HL-60/S4 treated with retinoic acid at 250 ng/mL for 4 days and 3 days (cell line): ENCODE measurements around the gene CBR3.
"Not testable (repeated sequence)": the region's sequence is repeated elsewhere in the genome, so short reads cannot be mapped to it uniquely, and the experiment has no call there.

Experiments
- in situ Hi-C: fragments of 300-500 bp; cut with MboI; formaldehyde crosslinking; loops from 2 replicates; pipeline ENCODE4 v1.7.0; 2022; ENCODE audit warnings: low sequenced_read_pairs

CBR3 gene

GRCh38 chr21:36134803-36135390 lies at the start of gene CBR3:
TSS of gene CBR3 (plus strand) at chr21:36135079. CDS start at chr21:36135193, 114 bp downstream.
- in situ Hi-C loops: no loop called here

GRCh38 chr21:36087362-36088138 lies 47.3 kb upstream of the CBR3 start:
- in situ Hi-C loops: no loop called here

- in situ Hi-C loops: no loop called here
These were observed 44.9 kb upstream of the CBR3 start for GRCh38 chr21:36089946-36090345.

GRCh38 chr21:36092681-36093080 lies 42.2 kb upstream of the CBR3 start:
- in situ Hi-C loops: no loop called here

GRCh38 chr21:36093512-36093911 lies 41.4 kb upstream of the CBR3 start:
- in situ Hi-C loops: no loop called here

GRCh38 chr21:36096398-36097290 lies 38.2 kb upstream of the CBR3 start:
- in situ Hi-C loops: no loop called here

- in situ Hi-C loops: no loop called here
These were observed 37.3 kb upstream of the CBR3 start for GRCh38 chr21:36097427-36098181.

GRCh38 chr21:36098182-36098532 lies 36.7 kb upstream of the CBR3 start:
- in situ Hi-C loops: no loop called here

GRCh38 chr21:36099000-36099399 lies 35.9 kb upstream of the CBR3 start:
- in situ Hi-C loops: no loop called here

- in situ Hi-C loops: not testable (repeated sequence)
These were observed 35.1 kb upstream of the CBR3 start for GRCh38 chr21:36099695-36100211.

- in situ Hi-C loops: no loop called here
These were observed 33.8 kb upstream of the CBR3 start for GRCh38 chr21:36100971-36101641.

GRCh38 chr21:36103434-36103833 lies 31.4 kb upstream of the CBR3 start:
- in situ Hi-C loops: no loop called here

- in situ Hi-C loops: no loop called here
These were observed 30.3 kb upstream of the CBR3 start for GRCh38 chr21:36104317-36105300.

- in situ Hi-C loops: no loop called here
These were observed 29.5 kb upstream of the CBR3 start for GRCh38 chr21:36105327-36105842.

- in situ Hi-C loops: no loop called here
These were observed 25.0 kb upstream of the CBR3 start for GRCh38 chr21:36109868-36110267.

- in situ Hi-C loops: no loop called here
These were observed 23.6 kb upstream of the CBR3 start for GRCh38 chr21:36111238-36111637.

GRCh38 chr21:36113647-36114428 lies 21.0 kb upstream of the CBR3 start:
- in situ Hi-C loops: no loop called here

GRCh38 chr21:36115138-36115730 lies 19.6 kb upstream of the CBR3 start:
- in situ Hi-C loops: no loop called here
